Measurements from ENCODE around the gene LLCFC1.

LLCFC1 gene

GRCh38 chr7:142939226-142939910, at the start of gene LLCFC1:
TSS of gene LLCFC1 (plus strand) at chr7:142939484. CDS start at chr7:142939622, 138 bp downstream.
- no peak for DNase-seq (ENCODE audit: low read depth)

GRCh38 chr7:142889816-142890215, 49.5 kb upstream of the LLCFC1 start:
- DNase-seq (ENCODE audit: low read depth), result no peak

DNA sequence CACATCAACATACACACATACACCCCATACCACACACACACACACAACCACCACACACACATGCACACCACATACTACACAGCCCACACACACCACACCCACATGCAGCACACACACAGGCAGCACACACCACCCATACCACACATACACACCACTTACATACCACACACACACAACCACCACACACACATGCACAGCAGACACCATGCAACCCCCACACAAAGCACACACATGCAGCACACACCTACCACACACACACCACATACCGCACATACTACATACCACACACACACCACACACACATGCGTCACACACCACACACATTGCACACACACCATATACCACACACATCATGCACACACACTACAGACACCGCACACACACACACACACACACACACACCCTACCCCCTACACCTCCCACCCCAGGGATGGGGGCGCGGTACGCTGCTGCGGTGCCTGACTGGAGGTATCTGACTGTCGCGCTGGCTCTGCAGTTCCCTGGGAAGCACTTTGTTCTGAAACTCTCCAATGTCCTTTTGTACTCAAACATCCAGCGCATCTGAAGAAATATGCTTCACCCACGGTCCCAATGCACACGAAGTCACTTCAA, 48.3 kb upstream of the LLCFC1 start:
- no peak for DNase-seq (ENCODE audit: low read depth)

GRCh38 chr7:142891490-142892082, 47.7 kb upstream of the LLCFC1 start:
- DNase-seq (ENCODE audit: low read depth), result no peak

DNA sequence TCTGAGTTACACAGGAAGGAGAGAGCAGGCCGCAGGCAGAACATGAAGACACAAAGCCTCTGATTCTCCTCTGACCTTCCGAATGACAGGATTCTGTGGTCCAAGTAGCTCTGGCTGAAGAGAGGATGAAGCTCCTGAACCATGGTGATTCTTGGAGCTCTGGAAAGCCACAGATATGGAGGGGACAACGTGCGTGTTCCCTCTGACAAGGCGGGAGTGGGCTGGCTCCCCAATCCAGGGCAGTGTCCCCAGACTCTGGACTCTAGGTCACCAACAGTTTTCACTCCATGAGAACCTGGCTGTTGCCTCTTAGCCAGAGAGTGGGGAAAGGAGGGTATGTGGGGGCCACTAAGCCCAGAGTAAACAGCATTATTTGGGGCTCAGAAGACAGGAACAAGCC, 46.3 kb upstream of the LLCFC1 start:
- no peak for DNase-seq (ENCODE audit: low read depth)

- DNase-seq (ENCODE audit: low read depth), result no peak
Observed at GRCh38 chr7:142894112-142894984, 44.9 kb upstream of the LLCFC1 start.

DNA sequence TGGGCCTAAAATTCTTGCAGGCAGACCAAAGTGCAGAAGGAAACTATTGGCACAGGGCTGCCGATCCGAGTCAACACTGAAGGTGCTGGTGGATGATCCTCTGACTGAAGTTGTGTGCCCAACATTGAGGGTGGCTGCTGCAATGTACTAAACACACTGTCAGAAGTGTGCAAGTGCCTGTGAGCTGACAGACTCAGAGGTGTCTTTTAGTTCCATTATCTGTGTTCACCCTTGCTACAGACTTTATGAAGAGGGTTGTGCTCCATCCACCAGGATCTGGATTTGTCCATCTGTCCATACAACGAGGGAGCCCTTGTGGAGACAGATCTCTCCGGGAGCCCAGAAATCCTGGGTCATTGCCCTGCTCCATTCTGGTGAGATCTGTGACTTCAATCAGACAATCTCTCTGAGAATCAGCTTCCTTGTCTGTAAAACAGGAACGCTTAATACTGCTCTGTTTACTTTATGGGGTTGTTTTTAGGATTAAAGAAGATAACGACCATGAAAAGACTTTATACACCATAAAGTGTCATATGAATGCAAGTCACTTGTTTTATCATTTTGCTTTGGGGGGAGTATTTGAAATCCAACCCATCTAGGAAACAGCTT, 44.2 kb upstream of the LLCFC1 start:
- no peak for DNase-seq (ENCODE audit: low read depth)

- DNase-seq (ENCODE audit: low read depth), result no peak
Observed at GRCh38 chr7:142896151-142896550, 43.1 kb upstream of the LLCFC1 start.

- DNase-seq (ENCODE audit: low read depth), result no peak
Observed at GRCh38 chr7:142896741-142897379, 42.4 kb upstream of the LLCFC1 start.

DNA sequence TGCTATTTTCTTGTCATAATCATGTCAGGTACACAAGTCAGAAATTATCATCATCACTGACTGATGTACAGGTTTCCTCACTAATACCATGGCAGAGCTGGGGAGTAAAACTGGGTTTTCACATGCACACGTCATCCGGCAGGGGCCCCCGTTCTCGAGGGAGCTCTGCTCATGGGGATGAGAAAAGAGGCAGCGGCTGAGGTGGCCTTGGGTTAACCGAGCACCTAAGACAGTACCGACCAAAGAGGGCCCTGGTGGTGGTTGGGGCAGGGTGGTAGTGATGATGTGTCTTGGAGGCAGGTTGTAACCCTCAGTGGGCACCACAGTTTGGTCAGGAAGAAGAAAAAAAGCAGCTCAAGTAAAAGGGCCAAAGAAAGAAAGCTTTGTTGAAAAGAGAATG, 41.6 kb upstream of the LLCFC1 start:
- DNase-seq (ENCODE audit: low read depth), result no peak

DNA sequence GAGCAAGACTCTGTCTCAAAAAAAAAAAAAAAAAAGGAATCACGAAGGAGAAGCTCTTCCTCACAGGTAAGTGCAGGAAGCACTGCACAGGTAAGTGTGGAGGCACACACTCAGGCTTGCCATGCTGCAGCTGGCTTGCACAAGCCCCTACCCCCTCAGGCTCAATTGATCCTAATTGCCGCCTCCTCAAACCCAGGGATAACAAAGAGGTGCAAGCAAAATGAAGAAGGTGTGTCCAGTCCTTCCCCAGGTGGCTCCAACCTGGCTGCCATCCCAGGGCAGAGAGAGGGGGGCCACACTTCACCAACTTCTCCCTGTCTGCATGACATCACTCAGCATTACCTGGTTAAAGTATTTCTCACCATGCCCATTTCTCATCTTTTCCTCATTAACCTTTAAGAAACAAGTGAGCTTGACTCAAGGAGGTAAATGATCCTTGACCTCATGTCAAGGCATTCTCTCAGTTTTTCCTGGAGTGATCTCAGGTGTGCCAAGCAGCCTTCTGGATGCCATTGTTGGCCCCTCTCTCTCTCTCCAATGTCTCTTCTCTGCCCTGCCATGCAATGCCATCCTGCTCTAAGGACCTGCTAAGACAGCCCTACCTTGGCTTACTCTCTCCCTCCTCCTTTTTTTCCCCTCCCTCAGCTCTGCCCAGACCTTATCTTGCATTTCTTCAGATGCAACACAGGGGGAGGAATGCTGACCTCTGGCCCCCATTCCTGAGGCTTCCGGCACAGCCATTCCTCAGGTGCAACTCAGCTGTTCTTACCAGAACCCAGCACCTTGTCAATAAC, 40.7 kb upstream of the LLCFC1 start:
- DNase-seq (ENCODE audit: low read depth), result no peak

GRCh38 chr7:142899661-142900060, 39.6 kb upstream of the LLCFC1 start:
- no peak for DNase-seq (ENCODE audit: low read depth)

DNA sequence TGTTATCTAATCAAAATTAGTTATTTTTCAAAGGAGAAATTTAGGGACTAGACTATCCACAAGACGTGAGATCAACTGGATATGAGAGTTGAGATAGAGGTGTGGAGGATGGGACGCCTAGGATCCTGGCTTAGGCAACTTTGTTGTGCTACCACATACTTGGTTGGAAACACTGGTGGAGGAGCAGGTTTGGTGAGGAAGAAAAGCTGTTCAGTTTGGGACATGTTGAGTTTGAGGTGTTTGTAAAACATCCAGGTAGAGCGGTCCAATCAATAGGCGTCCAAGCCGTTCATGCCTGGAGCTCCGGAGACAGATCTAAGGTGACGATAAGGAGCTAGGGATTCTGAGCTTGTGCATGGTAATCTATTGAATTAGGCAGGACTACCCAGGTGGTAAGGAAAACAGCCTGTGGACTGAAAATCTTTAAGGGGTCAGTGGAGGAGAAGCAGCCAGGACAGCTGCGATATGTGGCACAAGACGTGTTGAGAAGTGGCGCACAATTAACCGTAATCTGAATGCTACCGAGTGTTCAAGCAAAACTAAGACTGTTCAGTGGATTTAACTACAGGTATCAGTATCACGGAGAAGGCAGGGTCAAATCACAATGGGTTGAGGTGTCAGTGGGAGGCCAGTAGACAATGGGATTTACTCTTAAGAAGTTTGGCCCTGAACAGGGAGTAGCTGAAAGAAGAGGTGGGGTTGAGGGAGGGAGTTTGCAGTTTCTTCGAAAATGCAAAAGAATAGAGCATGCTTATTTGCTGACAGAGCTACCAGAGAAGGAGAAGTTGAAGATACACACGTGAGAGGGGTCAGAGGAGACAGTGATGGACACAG, 37.6 kb upstream of the LLCFC1 start:
- DNase-seq (ENCODE audit: low read depth), result no peak

- no peak for DNase-seq (ENCODE audit: low read depth)
Observed at GRCh38 chr7:142904128-142904527, 35.2 kb upstream of the LLCFC1 start.

GRCh38 chr7:142905759-142906158, 33.5 kb upstream of the LLCFC1 start:
- DNase-seq (ENCODE audit: low read depth), result no peak

- DNase-seq (ENCODE audit: low read depth), result no peak
Observed at GRCh38 chr7:142906643-142907042, 32.6 kb upstream of the LLCFC1 start.

DNA sequence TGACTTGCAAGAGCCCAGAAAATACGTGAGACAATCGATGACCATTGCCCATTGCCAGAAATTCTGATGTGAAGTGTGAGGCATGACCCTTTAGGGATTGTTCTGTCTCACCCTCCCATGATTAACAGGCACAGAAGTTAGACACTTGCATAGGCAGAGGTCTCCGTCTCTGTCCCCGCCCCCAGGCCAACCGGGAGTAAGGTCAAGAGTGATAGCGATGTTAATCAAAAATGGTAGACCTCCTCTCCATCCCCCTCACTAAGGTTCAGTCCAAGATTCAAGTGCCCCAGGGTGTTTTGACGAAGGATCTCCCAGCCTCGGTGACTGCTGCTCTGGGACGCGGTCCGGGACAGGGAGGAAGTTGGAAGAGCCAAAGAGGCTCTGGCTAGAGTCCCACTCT, 31.0 kb upstream of the LLCFC1 start:
- DNase-seq (ENCODE audit: low read depth), result no peak

GRCh38 chr7:142908921-142909890, 30.1 kb upstream of the LLCFC1 start:
- DNase-seq (ENCODE audit: low read depth), result no peak

DNA sequence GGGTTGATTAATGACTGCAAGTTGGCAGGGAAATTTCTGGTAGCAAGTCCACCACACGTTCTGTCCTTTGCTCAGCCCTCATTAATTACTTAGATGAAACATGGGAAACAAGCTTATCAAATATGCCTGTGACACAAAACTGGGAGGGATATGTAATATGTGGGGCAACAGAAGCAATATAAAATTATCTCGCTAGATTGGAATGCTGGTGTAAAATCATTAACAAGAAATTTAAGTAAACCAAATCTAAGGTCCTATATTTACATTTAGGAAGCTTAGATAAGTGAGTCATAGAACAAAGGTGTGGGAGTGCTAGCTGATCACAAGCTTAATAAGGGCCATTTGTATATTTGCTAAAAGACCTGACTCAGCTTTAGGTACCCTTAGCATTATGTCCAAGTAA, 29.3 kb upstream of the LLCFC1 start:
- DNase-seq (ENCODE audit: low read depth), result no peak
